GM12892 (cell line): ENCODE measurements around the gene BRAT1.

Experiments
- POLR2A ChIP-seq: IDR thresholded peaks from 2 replicates; pipeline ENCODE4 v1.6.1; 2011; ENCODE audit warnings: low read depth, low read length, control low read depth
- POLR2AphosphoS5 ChIP-seq: IDR thresholded peaks from 2 replicates; pipeline ENCODE4 v1.6.1; 2011; ENCODE audit warnings: low read depth, low read length, control low read depth
- TAF1 ChIP-seq: IDR thresholded peaks from 2 replicates; pipeline ENCODE4 v1.6.1; 2011; ENCODE audit warnings: low read depth, mild to moderate bottlenecking, control low read depth, low read length, borderline replicate concordance

DNA sequence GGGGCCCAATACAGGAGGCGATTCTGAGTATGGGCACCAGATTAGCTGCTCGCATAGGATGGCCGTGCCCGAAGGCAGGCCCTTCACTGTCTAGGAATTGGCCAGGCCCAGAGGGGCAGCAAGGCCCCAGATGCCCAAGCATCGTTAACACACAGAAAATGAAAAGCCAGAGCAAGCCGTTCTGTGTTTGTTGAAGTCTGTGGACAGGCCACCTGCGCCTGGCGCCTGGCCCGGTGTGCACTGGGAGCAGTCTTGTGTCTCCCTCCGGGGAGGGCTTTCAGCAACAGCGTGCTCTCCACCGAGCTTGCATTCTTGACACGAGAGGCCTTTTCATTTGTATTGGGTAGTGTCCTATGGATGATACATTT, 41.9 kb upstream of the BRAT1 start:
- TF ChIP-seq POLR2A, result no peak
- no peak for TF ChIP-seq POLR2AphosphoS5
- TF ChIP-seq TAF1, result no peak
